ENCODE results near the gene BAZ1B.
"Not testable (repeated sequence)": the region's sequence is repeated elsewhere in the genome, so short reads cannot be mapped to it uniquely, and the experiment has no call there.

BAZ1B gene

DNA sequence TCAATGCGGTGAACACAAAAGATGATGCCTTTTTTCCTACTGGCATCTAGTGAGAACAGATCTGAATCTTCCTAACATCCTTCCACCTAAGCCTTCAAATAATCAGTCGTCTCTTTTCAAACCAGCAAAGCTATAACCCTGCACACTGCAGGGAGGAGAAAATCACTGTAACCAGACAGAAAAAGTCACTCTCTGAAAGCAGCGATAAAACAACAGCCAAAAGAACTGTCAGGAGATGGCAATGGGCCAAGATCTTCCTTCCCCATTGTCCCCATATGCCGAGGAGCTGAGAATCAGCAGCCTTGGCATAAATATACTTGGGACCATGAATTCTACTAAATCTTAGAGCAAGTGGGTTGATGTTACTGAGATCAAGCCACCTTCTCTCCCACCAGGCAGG lies 75.4 kb downstream of the BAZ1B start:
- DNase-seq (ENCODE audit: low read depth): no peak

DNA sequence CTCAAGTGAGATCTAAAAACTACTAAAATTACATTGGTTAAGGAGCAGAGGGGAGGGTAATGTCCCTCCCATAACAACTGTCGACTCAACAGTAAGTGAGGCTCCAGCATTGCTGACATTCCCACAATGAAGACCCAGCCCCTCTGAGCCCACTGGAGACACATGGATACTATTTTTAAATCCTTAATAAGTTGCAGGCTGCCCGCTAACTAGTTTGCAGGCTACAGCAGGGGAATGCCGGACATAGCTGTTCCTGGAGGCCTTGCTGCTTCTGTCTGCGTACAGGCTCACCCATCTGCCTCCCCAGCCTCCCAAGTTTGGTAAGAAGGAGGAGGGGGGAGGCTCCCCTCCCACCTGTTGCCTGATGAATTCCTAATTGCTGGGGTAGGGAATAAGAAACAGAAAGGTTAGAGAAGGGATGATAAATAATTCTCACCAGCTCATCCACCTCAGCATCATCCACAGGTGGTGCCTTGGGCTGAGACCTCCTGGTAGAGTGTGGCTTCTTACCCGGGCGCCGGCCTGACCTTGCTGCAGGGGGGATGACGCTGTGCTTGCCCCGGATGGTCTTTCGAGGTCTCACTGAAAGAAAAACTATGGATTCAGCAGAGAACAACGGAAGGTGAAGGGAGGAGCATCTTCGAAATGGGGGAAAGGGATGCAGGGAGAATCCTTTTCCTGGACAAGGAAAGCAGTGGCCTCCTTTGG lies 78.4 kb downstream of the BAZ1B start:
- no peak for DNase-seq (ENCODE audit: low read depth)

GRCh38 chr7:73442903-73443500 lies 79.1 kb downstream of the BAZ1B start:
- DNase-seq (ENCODE audit: low read depth): no peak

- DNase-seq (ENCODE audit: low read depth): no peak
Measured at GRCh38 chr7:73442222-73442902, 79.7 kb downstream of the BAZ1B start.

GRCh38 chr7:73439410-73439704 lies 82.7 kb downstream of the BAZ1B start:
- DNase-seq (ENCODE audit: low read depth): no peak

DNA sequence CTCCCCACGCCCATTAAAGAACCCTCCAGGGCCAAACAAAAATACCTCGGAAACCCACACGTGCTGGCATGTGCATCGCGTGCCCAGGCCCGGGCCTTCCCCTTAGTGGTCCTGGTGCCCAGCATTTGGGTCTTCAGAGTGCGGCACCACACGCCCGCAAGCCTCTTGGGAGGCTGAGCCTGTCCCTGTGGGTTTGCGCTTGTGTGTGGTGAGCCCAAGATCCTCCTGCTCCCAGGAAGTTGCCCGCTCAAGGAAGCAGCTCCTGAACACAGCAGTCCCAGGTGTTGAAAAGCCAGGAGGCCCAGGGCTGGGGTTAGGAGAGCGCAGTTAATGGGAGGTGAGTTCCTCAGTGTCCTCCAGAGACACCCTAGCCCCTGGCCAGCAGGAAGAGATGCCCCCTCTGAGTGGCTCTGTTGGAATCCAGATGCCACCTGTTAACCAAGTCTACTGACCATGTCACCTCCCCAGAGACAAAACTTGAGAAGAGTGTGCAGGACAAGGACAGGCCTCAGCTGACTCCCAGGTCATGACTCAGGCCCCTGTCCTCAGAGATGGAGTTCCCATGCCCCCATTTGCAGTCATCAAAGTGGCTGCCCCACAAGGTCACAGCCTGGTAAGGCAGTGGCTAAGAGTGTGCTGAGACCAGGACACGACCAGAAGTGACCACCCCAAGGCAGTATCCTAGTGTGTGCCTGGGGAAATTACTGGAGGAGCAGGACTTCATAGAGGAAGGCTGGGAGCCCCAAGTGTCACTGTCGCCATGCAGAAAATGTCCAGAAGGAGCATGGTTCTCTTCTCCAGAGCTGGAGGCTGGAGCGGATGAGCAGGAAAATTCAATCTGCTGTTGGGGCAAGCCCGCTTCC lies 83.3 kb downstream of the BAZ1B start:
- no peak for DNase-seq (ENCODE audit: low read depth)

DNA sequence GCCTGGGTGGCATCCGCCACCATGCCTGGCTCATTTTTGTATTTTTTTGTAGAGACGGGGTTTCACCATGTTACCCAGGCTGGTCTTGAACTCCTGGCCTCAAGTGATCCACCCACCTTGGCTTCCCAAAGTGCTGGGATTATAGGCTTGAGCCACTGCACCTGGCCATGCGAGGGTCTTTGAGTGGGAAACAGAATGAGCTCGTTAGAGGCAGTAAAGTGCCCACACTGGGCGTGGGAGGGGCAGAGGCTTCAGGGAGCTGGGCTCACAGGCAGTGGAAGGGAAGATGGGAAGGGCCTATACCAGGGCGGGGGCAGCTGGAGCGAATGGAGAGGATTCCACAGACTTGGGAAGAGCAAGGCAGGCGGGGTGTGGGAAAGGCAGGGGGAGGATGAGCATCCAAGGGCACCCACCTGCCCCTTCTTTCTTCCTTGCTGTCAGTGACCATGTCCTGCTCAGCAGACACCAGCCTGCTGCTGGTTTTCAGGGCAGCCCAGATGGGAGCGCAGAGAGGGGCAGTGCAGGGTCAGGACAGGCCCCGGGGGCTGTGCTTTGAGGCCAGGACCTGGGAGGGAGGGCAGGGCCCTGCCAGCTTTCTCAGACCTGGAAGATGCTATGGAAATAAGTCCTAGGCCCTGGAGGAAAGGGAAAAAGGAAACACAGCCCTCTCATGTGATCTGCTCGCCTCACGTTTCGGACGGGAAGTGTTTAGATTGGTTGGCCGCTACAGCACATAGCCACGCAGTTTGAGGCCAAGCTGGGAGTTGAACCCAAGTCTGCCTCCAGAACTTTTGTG lies 84.3 kb downstream of the BAZ1B start:
- no peak for DNase-seq (ENCODE audit: low read depth)

DNA sequence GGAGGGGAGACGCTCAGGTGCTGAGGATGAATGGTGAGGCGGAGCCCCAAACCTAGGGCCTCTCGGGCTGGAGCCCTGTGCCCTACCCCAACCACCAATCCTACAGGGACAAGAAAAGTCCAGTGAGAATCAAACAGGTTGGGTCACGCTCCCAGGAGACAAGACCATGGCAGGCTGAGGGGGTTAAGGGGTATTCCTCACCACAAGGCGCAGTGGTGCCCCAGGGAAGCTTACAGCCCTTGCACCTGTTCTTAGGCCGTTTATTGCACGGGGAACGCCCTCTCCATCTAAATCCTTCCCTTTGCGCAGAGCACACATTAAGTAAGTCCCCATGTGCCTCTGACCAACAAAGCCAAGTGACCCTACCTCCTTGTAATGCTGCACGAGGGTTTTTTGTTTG lies 85.0 kb downstream of the BAZ1B start:
- no peak for DNase-seq (ENCODE audit: low read depth)

DNA sequence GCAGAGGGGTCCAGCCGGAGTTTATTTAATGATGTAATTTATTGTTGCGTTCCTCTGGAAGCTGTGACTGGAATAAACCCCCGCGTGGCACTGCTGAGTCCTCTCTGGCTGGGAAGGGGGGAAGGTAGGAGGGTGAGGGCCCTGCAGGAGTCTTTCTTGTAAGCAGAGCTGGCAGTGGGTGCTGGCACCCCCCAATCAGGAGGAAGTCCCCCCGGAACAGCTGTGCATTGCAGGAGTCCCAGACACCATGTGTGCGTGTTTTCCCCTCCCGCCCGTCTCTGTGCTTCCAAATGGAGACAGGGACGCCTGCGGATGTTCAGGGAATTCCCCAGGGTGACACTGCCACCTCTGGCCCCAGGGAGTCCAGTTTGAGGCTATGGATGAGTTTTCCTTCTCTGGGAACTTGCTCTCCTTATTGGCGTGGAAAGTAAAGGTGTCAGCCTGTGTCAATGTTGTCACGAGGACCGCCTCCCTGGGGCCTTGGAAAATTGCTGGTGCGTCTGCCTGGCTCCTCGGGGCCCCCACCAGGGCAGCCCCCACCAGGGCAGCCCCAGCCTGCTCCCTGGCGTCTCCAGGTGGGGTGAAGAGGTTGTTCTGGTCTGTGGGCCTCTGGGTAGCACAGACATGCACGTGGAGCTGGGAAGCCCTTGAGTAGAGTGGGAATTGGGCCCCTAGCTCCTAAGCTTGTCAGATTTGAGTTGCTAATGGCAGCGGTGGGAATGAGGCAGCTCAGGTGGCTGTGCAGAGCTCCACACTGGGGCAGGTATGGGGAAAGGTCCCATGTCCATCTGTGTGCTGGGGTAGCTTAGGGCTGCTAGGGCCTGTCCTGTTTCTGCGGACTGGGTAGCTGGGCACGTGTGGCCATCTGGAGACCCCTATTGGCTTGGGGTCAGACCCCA lies 85.8 kb downstream of the BAZ1B start:
- no peak for DNase-seq (ENCODE audit: low read depth)

DNA sequence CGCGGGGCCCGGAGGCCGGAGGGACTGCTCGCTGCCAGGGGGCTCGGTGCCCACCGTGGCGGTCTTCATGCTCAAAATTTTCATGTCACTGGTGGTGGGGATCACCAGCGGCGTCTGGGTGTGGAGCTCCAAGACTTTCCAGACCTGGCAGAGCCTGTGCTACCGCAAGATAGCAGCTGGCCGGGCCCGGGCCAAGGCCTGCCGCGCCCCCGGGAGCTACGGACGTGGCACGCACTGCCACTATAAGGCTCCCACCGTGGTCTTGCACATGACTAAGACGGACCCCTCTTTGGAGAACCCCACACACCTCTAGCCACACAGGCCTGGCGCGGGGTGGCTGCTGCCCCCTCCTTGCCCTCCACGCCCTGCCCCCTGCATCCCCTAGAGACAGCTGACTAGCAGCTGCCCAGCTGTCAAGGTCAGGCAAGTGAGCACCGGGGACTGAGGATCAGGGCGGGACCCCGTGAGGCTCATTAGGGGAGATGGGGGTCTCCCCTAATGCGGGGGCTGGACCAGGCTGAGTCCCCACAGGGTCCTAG lies 86.6 kb downstream of the BAZ1B start:
- DNase-seq (ENCODE audit: low read depth): no peak

DNA sequence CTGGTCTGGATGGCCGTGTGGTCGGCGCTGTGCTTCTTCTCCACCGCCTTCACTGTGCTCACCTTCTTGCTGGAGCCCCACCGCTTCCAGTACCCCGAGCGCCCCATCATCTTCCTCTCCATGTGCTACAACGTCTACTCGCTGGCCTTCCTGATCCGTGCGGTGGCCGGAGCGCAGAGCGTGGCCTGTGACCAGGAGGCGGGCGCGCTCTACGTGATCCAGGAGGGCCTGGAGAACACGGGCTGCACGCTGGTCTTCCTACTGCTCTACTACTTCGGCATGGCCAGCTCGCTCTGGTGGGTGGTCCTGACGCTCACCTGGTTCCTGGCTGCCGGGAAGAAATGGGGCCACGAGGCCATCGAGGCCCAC lies 87.4 kb downstream of the BAZ1B start:
- no peak for DNase-seq (ENCODE audit: low read depth)

GRCh38 chr7:73433924-73434700 lies 88.0 kb downstream of the BAZ1B start:
- no peak for DNase-seq (ENCODE audit: low read depth)

DNA sequence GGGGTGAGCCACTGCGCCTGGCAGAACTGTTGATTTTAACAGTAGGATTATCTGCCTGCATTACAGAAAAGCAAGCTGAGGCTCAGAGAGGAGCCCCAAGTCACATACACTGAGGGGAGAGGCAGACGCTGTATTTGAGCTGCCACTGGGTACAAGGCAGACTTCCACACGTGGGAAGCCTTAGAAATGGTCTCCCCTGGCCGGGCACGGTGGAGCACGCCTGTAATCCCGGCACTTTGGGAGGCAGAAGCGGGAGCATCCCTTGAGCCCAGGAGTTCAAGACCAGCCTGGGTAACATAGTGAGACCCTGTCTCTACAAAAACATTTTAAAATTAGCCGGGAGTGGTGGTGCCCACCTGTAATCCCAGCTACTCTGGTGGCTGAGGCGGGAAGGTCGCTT lies 89.4 kb downstream of the BAZ1B start:
- DNase-seq (ENCODE audit: low read depth): no peak

- no peak for DNase-seq (ENCODE audit: low read depth)
Measured at GRCh38 chr7:73431041-73431835, 90.9 kb downstream of the BAZ1B start.

GRCh38 chr7:73430540-73430939 lies 91.6 kb downstream of the BAZ1B start:
- DNase-seq (ENCODE audit: low read depth): not testable (repeated sequence)

GRCh38 chr7:73429622-73430505 lies 92.2 kb downstream of the BAZ1B start:
- DNase-seq (ENCODE audit: low read depth): no peak

GRCh38 chr7:73429215-73429614 lies 92.9 kb downstream of the BAZ1B start:
- no peak for DNase-seq (ENCODE audit: low read depth)

Measured in activated T-cell treated with anti-CD3 and anti-CD28 coated beads for 1 hour (primary cell).